GDM1 (cell line): ENCODE data around the gene SLC6A16.
"Not testable (repeated sequence)": the region's sequence is repeated elsewhere in the genome, so short reads cannot be mapped to it uniquely, and the experiment has no call there.

ENCODE experiments used
- DNase-seq: peaks from one replicate; lab custom pipeline; 2025; lab: John Stamatoyannopoulos, UW

The SLC6A16 gene

DNA sequence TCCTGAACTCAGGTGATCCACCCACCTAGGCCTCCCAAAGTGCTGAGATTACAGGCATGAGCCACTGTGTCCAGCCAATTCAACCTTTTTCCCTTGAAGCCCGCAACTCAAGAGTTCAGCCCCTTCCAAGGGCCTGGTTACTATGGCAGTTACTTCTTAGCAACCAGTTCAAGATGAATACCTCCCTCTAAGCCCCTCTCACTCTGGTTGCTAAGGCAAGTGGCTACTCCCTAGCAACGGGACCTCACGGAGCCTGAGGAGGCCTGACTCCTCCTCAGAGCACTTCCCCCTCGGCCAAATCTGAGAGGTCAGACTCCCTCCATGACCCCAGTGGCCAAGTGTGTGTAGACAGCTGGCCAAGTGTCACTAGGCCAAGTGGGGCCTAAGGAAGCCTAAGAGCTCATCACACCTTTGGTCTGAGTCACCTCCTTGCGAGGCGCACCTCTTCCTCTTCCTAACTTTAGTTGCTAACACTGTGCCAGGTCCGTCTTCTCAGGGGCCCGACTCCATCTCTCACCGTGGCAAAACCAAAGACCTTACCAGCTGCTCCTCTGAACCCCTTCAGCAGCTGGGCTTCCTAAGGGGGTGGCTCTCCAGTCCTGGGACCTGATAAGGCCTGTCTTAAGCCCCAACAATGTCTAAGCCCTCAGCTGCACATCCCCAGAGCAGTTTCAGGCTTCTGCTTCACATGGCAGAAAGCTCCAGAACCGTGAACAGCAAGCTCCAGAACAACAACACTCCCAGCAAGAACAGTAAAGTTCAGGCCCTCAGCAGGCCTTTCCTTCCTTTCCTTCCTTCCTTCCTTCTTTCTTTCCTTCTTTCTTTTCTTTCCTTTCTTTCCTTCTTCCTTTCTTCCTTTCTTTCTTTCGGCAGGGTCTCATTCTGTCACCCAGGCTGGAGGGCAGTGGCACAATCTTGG, 19.8 kb upstream of the SLC6A16 start:
- no peak for DNase-seq

DNA sequence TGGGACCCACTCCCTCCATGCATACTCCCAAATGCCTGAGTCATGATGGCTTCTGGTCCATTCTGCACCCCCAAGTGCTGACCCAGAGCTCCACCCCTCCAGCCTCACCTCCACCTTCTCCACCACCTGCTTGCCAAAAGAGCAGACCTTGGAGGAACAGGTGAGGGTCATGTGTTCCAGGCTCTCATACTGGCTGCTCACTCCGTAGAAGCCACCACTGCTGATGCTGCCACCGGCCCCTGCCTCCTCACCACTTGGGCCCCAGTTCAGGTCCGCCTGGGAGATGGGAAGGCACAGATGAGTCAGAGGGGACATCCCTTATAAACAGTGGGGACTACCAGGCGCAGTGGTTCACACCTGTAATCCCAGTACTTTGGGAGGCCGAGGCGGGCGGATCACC, 18.1 kb upstream of the SLC6A16 start:
- no peak for DNase-seq

DNA sequence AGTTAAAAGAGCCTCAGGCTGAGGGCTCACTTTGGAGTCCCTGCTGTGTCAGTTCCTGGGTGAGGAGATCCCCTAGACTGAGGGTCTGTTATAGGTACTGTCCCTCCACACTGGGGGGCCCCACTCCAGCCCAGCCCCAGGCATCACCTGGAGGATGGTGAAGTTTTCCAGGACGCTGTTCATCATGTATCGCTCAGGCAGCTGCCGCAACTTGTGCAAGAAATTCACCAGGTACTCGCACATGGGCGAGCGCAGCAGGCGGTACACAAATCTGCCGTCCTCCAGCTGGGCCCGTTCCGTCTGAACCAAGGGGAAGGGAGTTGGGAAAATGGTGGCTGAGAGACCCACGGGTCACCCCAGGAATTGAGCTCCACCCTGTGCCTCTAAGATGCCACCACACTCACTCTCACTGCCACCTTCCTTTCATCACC, 17.3 kb upstream of the SLC6A16 start:
- DNase-seq: no peak

DNA sequence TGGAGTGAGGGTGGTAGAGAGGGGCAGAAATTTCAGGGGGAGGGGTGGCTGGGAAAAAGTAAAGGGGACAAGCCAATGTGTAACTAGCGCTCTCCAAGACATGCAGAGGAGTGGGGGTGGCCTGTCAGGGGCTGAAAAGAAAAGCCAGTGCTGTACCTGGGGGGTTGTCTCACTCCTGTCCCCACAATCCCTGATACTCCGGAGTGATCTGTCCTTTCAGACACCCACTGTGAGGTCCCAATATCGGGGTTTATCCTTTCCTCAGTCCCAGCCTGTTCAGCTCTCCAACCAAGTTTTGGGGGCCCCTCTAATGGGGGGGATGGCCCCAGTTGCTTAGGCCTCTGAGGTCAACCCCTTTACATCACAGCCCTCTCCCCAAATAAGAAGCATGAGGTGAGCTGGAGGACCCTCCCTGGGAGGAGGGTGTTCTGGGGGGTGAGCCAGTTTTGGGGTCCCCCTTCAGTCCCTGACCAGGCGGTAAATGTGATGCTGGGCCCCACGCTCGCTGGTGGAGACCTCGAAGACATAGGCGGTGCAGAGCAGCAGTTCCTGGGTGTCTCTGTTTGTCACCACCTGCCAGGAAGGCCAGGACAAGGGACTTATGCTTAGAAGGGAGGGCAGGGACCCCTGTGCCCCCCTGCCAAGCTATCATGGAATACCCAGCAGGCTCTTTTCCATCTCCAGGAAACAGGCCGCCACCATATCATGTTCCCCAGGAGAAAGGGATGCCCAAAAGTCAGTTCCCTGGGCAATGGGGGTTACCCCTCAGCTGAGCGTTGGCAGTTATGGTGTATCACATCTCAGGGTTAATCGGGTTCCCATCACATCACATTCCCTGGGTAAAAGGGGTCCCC, 16.1 kb upstream of the SLC6A16 start:
- no peak for DNase-seq

DNA sequence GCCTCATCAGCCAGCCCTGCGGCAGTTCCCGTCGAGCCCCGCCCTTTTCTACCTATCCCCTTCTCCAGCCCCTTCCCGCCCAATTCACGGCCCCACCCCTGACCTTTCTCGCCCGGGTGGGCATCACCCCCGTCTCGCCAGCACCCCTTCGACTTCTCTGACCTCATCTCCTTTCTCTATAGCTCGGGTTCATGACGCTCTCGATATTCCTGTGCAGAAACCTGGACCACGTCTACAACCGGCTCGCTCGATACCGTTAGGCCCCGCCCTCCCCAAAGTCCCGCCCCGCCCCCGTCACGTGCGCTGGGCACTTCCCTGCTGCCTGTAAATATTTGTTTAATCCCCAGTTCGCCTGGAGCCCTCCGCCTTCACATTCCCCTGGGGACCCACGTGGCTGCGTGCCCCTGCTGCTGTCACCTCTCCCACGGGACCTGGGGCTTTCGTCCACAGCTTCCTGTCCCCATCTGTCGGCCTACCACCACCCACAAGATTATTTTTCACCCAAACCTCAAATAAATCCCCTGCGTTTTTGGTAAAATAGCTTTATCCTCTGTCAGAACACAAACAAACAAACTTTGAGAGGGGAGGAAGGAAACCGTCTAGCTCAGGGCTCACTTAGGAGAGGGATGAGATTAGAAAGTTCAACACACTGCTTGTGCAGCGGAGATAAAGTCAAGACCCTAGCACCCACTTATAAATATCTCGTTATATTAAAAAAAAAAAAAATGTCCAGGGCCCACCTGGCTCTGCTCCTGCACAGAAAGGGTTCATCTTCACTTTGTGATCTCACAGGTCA, 15.3 kb upstream of the SLC6A16 start:
- no peak for DNase-seq

DNA sequence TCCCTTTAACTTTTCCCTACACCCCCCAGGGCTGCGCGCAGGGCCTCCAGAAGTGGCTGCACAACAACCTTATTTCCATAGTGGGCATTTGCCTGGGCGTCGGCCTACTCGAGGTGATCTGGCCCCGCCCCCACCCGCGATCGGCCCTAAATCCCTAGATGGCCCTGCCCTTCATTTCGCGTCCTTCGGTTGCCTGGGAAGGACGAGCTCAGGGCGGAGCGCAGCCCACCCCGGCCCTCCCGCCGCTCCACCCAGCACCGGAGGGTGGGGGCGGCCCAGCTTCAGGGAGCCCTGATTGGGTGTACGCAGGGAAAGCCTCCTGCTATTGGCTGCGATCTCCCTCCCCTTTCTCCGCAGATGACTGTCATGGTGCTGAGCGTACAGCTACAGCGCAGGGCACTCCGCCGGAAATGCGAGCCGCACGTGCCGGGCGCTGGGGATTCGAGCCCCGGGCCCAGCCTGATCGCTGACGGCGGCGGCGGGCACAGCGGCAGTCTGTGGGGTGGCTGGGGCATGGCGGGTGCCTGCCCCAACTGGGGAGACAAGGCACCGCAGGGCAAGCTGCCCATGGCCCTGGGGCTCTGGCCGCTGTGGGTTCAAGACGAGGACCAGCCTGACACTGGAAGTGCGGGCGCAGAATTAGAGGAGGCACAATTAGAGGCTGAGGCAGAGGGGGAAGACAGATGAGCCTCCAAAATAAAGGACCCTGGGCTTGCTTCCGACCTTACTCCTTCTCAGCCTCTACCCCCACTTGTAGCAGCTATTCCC, 14.5 kb upstream of the SLC6A16 start:
- no peak for DNase-seq

DNA sequence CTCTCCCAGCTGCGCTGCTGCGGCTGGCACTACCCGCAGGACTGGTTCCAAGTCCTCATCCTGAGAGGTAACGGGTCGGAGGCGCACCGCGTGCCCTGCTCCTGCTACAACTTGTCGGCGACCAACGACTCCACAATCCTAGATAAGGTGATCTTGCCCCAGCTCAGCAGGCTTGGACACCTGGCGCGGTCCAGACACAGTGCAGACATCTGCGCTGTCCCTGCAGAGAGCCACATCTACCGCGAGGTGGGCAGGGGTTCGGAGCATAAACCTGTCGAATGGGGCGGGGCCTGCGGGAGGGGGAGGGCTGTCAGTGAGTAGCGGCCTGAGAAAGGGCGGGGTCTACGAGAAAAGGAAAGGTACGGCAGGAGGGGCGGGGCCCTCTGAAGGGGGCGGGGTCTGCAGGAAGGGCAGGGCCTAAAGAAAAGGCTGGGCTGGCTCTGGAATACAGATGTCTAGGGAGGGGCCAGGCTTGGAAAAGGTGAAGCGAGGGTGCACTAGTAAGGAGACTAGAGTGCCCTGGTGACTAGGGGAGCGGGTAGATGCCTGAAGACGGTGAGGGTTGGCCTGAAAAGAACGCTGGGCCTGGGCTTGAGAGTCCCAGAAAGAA, 13.8 kb upstream of the SLC6A16 start:
- no peak for DNase-seq

DNA sequence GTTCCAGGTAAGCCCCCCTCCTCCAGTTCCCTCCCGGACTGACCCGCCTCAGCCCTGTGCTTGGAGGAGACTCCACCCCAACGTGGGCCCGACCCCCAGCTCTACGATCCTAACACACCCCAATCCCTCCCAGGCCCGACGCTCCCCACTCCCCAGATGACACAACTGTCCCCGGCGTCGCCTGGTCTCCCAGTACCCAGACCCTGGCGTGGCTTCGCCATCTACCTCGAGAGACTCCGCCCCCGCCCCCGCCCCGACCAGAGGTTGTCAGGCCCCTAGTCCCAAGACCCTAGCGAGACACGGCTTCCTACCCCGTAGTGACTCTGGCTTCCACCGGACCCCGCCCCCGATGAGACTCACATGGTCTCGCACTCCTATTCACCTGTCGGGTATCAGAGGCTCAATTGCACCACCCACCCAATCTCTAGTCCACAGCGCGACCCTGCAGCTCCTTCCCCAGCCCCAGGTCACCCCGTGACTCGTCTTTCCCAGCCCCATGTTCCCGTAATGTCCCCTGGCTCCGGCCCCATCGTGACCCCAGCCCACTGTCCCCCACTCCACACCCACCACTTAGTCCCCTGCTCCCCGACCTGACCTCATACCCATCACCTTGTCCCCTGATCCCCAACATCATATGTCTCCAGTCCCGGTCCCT, 13.2 kb upstream of the SLC6A16 start:
- DNase-seq: no peak

DNA sequence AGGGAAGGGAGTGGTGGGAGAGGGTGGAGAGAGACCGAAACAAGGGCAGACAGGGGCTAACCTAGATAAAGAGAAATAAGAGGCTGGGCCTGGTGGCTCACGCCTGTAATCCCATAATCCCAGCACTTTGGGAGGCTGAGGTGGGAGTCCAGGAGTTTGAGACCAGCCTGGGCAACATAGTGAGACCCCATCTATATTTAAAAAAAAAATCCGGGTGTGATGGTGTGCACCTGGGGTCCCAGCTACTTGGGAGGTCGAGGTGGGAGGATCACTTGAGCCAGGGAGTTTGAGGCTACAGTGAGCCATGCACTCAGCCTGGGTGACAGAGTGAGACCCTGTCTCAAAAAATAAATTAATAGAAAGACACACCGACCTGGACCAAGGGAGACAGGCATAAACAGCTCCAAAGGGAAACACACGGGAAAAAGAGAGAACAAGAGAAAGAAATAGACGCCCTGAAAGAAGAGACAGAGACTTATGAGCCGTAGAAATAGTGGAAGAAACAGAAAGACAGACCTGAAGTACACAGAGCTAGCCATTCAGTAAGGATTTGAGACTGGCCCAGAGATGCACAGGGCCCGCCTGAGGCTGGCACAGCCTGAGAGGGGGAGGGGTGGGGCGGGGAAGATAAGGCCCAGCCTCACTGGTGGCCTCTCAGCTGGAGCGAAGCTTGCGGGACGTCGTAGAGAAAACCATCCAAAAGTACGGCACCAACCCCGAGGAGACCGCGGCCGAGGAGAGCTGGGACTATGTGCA, 12.5 kb upstream of the SLC6A16 start:
- DNase-seq: no peak

DNA sequence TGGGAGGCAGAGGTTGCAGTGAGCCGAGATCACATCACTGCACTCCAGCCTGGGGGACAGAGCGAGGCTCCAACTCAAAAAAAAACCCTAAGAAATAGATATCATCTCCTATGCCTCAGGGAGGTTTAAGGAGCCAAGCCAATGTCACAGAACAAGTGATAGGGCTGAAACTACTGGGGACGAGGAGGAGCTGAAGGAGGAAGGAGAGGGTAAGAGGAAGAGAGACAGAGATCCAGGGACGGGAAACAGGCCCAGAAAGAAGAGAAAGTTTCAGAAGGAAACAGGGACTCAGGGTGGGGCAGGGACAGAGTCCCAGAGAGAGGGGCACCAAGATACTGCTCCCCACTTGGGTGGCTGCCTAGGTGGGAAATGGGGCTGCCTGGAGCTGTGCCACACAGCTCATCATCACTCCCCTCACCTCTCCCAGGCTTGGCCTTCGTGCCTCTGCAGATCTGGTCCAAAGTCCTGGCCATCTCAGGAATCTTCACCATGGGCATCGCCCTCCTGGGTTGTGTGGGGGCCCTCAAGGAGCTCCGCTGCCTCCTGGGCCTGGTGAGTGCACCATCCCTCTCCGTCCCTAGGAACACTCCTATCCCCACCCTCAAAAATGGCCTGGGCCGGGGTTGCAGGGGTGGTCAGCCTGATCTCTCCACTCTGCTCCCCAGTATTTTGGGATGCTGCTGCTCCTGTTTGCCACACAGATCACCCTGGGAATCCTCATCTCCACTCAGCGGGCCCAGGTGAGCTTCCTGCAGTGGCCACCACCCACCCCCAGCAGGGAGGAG, 11.7 kb upstream of the SLC6A16 start:
- no peak for DNase-seq

DNA sequence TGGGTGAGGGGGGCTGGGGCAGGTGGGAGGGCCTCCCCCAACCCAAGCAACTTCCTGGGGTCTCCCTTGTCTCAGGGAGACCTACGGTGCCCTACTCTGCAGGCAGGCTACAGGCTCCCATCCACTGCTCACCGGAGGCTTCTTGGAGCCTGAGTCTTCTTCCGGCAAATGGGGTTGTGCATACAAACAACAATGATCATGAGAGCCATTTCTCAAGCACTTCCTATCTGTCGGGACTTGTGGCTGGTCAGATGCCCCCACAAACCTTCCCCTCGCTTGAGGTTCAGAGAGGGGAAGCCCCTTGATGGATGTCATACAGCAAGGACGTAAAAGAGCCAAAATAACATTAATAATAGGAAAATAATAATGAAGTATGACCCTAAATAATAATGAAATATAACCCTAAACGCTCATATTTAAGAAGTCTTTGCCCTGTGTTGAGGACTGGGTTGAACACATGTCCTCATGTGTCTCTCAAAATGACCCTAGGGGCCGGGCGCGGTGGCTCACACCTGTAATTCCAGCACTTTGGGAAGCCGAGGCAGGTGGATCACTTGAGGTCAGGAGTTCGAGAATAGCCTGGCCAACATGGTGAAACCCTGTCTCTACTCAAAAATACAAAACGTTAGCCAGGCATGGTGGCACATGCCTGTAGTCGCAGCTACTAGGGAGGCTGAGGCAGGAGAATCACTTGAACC, 10.9 kb upstream of the SLC6A16 start:
- DNase-seq: peak; percentile 42

DNA sequence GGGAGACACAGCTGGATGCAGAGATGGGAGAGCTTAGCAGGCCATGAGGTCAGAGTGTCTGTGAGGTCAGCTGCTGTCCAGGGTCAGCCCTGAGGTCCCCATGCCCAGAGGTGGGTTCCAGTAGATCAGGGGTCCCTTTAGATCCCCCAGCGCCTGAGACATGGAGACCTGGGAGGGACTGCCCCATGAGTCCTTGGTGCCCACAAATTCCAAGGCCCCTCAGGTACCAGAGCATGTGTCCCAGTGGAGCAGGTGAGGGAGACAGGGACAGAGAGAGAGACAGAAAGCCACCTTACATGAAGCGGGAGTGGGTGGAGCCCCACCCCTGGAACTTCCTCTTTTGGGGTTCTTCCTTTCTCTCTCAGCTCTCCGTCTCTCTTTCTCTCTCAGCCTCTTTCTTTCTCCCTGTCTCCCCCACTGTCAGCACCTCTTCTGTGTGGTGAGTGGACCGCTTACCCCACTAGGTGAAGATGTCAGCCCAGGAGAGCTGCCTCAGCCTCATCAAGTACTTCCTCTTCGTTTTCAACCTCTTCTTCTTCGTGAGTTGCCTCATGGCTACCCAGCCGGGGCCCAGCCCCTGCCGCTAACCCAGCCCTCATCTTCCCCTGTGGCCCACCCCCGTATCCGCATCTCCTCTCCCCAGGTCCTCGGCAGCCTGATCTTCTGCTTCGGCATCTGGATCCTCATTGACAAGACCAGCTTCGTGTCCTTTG, 10.2 kb upstream of the SLC6A16 start, which contains the start of gene CD37:
Gene CD37, plus strand, starts transcription at position 336 of the 713 bp plus-strand sequence. Its CDS starts 135 bp downstream, at position 471.
- DNase-seq: peak; percentile 72

DNA sequence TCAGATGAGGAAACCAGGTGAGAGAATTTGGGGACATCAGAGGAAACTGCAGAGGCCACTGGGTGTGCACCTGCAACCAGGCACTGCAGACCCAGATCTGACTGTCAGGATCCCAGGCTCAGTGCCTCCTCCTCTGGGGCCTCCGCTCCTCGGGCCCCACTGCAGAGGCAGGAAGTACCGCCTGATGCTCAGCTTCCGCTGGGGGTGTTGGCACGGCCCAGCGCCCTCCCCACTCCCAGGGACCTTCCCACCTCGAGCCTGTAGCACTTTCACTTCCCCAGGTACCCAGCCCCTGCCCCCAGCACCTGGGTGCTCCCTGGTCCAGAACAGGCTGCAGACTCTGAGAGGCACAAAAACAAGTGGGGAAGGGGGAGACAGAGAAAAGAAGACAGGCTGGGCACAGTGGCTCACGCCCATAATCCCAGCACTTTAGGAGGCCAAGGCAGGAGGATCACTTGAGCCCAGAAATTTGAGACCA, 8.9 kb upstream of the SLC6A16 start:
- peak; percentile 67 for DNase-seq

DNA sequence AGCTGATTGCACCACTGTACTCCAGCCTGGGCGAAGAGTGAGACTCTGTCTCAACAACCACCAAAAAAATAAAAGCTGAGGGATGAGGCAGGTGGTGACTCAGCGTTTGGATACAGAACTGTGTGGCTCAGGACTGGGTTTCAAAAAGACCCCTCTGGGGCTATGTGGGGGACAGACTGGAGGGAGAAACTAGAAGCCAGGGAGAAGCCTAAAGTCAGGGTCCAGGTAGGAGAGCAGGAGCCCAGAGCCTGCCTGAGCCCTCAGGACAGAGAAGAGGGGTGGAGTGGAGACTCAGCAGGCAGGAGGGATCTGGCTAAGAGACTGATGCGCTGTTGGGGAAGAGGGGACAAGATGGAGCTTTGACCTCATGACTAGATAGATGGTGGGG, 8.4 kb upstream of the SLC6A16 start:
- DNase-seq: peak; percentile 9

DNA sequence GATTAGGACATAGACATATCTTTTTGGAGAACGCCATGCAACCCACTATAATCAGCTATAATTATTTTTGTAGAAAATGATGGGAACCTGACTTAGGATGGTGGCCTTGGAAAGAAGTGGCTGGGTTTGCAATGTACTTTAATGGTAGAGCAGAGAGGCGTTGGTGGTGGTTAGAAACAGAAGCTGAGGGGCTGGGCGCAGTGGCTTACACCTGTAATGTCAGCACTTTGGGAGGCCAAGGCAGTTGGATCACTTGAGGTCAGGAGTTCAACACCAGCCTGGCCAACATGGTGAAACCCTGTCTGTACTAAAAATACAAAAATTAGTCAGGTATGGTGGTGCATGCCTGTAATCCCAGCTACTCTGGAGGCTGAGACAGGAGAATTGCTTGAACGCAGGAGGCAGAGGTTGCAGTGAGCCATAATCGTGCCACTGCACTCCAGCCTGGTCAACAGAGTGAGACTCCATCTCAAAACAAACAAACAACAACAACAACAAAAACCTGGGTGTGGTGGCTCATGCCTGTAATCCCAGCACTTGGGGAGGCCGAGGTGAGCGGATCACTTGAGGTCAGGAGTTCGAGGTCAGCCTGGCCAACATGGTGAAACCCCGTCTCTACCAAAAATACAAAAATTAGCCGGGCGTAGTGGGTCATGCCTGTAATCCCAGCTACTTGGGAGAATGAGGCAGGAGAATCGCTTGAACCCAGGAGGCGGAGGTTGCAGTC, 7.9 kb upstream of the SLC6A16 start:
- DNase-seq: not testable (repeated sequence)

DNA sequence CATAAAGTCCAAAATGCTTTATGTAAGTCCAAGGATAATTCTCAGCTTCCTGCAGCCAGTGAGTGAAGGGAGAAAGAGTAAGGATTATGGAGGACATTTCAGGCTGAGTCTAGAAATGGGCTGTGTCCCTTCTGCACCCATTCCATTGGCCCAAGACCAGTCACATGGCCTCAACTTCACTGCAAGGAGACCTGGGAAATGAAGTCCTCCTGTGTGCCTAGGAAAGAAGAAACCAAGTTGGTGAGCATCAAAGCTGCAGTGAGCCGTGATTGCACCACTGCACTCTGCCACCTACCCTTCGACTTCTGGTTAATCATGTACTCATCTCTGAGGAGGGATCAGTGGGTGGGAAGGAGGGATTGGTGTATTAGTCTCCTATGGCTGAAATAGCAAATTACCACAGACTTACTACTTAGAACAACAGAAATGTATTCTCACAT, 6.6 kb upstream of the SLC6A16 start:
- DNase-seq: peak; percentile 48
